Islet of Langerhans (tissue), 1 donor: ENCODE results near the gene MYCBPAP.

Source experiments
- FAIRE-seq: peaks from one replicate; lab custom pipeline; 2011; peaks lifted over from hg19 to GRCh38; lab: Jason Lieb, UNC

Gene MYCBPAP

DNA sequence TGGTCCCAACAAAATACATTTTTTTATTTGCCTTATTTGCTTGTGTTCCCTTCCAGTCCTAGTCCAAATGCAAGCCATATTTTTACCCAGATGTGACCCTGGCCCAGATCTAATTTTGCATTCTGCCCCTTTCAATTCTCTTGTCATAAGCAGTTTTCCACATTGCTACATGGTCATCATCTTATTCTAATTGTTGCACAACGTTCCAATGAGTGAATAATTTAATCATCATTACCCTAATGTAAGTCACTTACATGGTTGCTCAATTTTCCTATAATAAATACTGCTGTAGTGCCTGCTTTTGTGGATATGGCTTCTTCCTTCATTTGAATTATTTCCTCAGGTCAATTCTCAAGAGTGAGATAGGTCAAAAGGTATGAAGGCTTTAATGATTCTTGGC, 16.7 kb upstream of the MYCBPAP start:
- no peak for FAIRE-seq

DNA sequence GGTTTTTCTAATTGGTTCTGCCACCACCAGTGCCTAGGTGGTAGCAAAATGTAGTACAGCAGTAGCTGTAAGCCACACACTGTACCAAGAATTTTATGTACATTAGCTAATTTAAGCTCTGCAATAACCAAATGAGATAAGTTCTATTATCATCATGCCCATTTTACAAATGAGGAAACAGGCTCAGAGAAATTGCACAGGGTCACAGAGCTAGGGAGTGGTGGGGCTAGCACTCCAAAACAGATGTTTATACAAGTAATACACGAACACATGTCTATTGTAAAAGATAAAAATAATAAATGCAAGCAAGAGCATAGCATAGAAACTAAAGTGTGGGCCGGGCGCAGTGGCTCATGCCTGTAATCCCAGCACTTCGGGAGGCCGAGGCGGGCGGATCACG, 16.0 kb upstream of the MYCBPAP start:
- no peak for FAIRE-seq

DNA sequence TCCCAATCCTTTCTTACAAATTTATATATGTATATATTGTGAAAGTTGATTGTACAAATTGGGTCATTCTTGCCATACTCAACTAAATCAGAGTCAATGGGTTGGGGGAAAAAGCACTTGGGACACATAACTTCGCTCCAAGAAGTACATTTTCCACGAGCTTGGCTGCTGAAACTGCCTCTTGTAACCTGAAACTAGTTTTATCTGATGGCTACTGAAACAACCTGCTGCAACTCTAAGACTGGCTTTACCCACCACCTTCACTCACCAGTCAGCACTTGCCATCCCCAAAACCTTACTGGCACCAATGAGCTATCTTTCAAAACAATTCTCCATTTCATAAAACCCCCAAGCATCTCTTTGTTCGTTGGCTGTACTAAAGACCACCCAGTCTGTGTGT, 14.5 kb upstream of the MYCBPAP start:
- no peak for FAIRE-seq

DNA sequence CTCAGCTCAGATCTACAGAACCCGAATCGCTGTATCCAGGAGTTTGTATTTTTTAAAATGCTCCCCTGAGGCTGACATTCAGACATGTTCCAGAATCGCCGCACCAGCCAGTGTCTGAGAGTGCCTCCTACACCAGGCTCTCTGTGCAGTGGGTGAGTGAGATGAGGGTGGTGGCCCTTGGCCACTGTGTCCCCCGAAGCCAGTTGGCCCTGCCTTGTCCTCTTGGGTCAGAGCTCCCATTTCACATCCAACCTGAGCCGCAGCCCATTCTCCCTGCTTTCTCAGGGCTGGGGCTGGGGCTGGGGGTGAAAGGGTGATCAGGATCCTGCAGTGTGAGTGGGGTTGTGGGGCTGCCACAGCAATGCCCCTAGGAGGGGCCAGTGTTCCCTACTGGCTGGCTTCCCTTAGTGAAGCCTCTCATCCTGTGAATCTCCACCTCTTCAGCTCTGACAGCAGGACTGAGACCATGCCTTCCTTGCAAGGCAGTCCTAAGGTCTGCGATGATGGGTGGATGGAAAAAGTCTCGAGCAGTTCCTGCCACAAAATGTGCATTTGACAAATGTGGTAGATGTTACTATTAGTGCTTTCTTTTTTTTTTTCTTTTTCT, 12.9 kb upstream of the MYCBPAP start:
- FAIRE-seq = no peak

DNA sequence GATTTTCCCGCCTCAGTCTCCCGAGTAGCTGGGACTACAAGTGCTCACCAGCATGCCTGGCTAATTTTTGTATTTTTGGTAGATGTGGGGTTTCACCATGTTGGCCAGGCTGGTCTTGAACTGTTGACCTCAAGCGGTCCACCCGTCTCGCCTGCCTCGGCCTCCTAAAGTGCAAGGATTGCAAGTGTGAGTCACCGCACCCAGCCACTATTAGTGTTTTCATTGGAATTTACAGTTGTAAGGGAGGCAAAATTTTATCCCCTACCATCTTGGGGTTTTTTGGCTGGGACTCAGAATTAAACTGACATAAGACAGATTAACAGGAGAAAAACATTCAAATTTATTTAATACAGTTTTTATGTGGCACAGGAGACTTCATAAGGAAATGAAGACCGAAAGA, 12.3 kb upstream of the MYCBPAP start:
- no peak for FAIRE-seq

DNA sequence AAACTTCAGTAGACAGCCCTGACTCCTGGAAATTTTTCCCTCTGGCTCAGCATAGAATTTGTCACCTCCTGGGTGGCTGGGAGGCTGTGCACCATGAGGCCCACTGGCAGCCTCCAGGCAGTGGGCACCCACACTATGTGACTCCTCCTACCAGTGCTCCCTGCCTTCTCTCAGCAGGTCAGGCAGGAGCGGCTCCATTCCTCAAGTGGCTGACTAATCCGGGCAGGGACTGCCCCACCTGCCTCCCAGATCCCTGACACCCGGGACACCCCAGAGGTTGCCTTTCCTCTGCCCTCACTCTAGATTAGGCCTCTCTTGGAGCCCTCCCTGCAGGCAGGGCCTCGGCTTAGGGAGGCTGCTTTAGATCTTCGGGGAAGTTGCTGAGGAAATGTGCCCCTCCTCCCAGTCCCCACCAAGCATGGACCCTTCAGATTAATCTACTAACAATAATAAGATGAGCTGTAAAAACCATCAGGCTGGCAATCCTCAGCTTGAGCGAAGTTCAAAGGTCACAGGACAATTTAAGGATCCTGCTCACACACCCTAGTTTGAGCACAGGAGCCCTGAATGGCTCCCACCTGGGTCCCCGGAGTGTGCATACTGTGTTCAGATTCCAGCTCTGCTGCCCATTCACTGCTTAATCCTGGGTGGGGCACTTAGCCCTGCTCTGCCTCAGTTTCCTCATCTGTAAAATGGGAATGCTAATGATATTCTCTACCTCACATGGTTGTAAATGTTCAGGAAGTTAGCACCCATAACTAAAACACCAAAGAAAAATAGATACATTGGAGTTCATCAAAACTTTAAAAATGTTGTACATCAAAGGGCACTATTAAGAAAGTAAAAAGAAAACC, 10.0 kb upstream of the MYCBPAP start:
- no peak for FAIRE-seq

DNA sequence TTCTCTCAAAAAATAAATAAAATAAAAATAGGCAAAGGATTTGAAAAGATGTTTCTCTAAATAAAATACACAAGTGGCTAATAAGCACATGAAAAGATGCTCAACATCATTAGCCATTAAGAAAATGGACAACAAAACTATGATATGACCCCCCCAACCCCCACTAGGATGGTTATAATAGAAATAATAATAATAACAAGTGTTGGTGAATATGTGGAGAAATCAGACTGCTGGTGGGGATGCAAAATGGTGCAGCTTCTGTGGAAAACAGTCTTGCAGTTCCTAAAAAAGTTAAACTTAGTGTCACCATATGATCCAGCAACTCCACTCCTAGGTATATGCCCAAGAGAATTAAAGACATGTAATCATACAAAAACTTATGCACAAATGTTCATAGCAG, 9.0 kb upstream of the MYCBPAP start:
- no peak for FAIRE-seq

DNA sequence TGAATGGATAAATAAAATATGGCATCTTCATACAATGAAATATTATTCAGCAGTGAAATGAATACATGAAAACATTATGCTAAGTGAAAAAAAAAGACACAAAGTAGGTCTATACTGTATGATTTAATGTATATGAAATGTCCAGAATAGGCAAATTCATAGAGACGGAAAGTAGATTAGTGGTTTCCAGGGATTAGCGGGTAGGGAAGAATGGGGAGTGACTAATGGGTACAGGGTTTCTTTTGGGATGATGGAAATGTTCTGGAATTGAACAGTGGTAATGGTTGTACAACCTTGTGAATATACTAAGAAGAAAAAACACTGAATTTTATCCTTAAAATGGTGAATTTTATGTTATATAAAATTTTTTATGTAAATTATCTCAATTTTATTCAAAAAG, 8.5 kb upstream of the MYCBPAP start:
- no peak for FAIRE-seq

DNA sequence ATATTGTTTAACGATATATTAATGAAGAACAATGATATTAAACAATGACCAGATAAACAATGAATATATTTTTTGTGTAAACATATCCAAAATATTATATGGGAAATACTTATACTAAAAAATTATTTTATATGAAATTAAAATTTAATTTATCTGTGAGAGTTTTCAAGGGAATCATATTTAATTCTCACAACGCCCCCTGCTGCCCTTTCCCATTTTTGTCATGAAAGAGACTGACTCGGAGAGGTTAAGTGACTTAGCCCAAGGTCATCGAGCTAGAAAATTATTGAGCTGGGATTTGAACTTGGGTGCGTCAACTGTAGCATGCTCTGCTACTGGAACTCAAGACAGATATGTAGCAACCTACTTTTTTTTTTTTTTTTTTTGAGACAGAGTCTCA, 7.2 kb upstream of the MYCBPAP start:
- no peak for FAIRE-seq

DNA sequence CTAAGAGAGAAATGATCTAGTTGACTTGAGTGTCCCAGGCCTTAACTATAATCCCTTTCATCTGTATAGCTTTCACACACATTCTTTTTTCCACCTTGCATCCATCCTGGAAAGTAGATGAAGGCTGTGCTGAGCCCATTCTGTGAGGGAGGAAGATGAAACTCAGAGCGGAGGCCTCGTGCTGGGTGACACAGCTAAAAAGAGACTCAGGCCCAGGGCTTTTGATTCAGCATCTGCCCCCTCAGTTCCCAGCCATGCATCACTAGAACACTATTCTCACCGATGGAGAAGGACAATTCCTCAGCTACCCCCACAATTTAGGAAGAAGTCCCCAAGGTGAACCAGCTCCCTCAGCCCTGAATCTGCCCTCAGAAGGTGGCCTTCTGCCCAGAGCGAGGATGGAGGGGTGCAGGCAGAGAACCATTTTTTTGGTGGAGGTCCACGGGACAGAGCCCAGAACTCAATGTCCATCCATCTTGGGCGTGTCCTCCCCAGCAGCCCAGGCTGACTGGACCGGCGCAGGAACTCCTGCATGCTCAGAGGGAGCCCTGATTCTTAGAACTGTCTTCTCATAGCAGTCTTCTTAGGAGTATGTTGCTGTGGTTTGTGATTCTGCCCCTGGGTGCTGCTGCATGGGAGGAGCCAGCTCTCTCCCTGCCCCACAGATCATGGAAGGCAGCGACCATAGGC, 5.8 kb upstream of the MYCBPAP start:
- no peak for FAIRE-seq

DNA sequence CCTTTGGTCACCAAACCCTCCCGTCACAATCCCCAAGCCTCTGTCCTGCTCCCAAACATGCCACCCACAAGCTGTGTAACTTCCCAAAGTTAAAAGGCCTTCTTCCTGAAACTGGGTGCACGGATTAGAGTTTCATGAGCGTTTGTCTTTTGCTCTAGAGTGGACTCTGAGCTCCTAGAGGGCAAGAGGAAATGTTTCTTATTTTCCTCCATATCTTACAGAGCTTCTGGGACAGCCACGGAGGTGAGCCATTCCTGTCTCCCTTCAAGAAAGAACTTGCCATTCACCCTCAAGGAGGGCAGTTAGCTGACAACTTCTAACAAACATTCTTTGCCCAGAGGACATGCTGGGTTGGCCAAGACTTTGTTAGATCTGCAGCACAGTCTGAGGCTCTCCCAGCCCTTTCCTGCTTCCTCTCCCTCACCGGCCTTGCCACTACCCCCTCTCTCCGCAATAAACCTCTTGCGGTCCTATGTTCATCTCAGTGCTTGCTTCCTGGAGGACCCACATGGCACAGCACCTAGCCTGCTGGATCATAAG, 2.6 kb upstream of the MYCBPAP start:
- no peak for FAIRE-seq

DNA sequence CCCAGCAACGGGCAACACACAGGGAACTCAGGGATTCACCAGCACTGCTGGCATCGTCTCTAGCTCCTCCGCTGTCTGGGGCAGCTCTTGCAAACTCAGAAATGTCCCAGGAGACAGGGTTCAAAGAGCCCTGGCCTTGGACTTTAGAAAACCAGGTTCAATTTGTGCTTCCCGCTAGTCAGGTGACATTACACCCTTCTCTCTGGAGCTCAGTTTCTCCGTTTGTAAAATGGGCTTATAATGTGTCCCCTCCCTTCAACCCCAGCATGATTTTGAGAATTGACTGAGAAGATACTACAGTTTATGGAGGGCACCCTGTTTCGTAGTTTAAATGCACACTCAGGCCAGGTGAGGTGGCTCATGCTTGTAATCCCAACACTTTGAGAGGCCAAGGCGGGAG, 1.9 kb upstream of the MYCBPAP start:
- FAIRE-seq = no peak

DNA sequence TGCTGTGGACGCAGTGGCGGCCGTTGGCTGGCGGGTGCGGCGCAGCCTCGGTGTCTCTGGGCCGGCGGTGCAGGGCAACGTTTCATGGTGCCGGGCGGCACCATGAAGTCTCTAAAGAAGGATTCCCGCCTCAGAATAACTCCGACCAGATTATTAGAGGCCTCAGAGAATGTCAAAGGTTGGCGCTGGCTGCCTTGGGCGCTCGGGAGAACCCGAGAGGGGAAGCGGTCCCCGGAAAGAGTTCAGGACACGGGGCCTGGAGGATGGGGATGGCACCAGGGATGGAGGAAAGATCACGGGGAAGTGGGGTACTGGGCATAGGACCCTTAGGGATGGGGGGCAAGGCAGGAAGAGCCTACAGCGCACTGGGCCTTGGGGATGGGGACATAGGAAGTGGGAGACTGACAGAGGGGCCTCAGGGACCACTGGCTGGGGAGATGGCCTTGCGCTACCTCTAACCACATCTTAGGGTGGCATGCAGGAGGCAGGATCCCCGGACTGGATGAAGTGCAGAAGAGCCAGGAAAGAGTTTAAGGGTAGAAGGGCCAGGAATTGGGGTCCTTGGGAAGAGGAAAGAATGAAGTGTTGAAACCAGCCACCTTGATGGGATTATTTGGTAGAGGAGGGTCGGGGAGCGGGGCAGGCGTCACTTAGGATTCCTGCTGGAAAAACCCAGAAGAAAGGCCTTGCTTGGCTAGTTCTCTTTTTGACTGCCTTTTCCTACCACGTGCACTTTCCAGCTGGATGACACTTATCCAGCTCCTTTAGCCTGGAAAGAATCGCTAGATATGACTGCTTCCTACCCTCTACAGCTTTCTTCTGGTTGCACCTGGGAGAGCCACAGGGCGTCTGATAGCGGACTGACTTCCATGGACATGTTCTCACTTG, 578 bp downstream of the MYCBPAP start:
- no peak for FAIRE-seq

DNA sequence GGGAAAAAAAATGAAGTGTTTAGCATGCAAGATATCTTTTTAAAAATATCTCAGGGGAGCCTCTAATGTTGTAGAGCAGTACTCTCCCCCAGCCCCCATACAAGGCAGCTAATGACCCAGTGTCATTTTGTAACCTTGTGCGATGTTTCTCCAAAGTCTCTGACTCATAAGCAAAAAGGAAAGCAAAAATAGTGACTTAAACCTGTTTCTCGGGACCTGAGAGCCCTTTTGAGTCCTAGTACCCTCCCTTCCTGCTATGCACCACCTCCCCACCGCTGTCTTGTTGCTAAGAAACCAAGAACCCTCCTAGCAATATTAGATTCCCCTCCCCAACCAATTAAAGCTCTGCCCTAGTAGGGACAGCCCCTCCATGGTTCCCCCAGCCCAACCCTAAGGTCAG, 2.8 kb downstream of the MYCBPAP start:
- FAIRE-seq = no peak

DNA sequence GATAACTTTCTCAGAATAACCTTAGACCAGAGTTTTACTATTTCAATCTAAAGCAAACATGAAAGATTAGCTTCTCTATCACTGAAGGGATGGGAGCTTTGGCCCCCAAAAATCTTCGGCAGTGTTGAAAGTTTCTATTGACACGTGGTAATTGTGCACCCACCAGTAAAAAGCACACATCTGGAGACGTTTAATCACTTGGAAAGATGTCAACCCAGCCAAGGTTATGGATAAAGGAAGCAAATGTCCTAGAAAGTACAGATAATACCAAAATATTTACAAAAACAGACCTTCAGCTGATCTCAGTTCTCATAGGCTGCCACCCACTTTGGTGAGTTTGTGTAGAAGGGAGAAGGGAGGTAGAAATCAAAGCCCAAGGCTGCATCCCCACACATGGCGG, 5.3 kb downstream of the MYCBPAP start:
- no peak for FAIRE-seq

DNA sequence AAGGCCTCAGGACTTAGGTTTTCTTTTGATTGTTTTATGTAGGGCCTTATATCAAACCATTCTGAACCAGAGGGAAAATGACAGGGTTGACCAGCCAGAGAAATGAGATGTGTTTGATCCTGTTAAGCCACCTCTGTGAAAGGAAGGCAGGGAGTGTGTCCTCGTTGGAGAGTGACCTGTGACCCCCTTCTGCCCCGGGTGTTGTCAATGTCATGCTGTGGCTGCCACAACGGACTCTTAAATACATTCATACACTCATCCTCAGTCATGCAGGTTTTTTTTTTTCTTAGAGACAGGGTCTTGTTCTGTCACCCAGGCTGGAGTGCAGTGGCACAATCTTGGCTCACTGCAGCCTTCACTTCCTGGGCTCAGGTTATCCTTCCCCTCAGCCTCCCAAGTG, 6.1 kb downstream of the MYCBPAP start:
- no peak for FAIRE-seq

DNA sequence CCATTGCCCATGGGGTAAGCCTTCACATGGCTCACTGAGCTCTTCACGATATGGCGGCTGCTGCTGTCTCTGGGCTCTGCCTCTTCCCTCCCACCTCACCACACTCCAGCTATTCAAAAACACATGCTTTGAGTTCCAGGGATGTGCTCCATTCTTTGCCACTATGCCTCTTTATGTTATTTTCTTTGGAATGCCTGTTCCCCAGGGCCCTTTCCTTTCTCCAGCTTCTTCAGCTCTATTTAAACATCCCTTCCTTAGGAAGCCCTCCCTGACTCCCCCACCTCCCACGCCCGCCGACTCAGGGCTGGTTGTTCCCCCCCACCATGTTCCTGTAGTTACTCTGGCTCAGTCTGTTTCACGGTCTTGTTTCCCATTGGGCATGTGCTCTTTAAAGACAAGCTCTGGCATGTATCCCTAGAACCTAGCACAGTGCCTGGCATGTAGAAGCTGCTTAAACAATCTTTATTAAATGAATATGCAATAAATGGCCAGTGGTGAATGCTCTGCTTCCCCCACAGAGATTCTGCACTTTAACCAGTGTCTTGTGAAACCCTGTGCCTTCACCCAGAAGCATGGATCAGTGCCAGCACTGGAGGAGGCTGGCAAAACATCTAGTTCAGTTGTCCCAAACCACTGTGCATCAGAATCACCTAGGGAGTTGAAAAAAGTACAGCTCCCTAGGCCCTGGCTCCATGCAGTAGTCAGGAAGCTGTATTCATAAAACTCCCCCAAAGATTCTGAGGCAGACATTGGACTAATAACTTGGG, 6.9 kb downstream of the MYCBPAP start:
- no peak for FAIRE-seq

DNA sequence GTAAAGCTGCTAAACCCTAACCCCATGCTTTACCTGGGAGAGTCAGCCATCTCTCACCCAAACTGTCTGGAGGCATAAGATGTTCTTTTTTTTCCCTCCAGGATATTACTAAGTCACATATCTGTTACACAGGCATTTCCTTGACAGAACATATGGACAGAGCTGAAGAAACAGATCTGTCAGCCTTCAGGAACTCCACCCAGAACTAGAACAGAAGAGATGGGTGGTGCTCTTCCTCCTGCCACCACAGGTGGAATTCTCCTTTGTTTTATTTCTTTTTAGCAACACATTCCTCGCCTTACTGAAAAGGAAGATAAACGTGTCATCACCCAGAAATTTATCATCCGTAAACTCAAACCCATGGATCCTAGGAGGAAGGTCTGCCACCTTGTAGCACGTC, 8.8 kb downstream of the MYCBPAP start:
- no peak for FAIRE-seq

DNA sequence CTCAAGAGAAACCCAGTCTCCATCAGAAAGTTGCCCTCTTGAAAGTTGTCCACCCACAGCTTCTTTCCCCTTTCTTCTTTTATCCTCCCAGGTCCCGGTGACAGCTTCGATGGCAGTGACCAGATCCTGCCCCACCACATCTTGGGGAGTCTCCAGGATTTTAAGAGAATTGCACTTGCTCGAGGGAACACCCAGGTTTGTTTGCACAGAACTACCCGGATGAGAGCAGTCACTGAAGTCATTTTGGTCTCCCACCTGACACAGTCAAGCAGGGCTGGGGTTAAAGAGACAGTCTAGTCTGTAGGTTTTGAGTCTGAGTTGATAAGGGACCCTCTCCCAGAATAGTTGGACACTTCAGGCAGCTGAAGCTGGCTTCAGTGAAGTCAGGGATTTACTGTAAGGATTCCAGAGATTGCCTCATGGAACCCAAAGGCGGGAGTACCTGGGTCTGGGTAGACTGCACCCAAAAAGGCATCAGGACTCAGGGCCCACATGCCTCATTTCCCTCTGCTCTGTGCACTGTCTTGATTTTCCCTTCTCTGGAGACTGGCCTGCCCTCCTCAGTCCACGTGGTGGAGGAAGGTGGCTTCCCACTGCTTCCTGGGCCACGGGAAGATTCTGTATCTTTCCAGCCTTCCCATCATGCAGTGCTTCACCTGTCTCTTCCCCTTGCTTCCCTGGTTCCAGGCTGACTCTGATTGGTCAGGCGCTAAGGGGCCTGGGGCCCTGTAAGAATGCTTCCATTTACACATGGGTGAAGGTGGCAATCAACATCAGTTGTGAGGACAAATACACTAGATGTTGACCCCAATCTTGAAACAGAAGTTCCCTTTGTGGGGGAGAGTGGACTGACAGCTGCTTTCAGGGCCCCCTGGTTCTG, 9.5 kb downstream of the MYCBPAP start:
- no peak for FAIRE-seq

DNA sequence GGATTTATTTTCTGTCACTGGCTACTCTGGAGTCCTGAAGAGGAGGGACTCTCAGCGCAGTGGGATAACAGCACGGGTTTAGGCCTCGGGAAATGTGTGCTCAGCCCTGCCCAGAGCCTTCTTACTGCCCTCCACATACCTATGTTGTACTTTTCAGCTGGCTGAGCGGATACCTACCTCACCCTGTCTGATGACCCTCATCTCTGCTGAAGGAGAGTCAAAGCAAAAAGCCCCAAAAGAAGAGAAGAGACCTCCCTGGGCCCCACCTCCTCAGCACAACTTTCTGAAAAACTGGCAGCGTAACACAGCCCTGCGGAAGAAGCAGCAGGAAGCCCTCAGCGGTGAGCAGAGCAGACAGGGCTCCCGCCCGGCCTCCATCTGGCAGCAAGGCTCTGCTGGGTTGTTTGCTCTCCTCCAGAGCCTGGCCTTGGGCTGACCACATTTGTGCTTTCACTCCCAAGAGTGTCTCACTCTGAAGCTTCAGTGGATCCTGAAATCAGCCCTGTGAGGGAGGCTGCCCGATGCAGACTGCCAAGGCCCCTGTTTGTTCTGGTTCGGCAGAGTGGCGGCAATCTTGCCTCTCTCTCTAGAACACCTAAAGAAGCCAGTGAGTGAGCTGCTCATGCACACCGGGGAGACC, 10.3 kb downstream of the MYCBPAP start:
- FAIRE-seq = no peak
